Keratinocyte (primary cell): Measurements from ENCODE around the gene SREBF1. TPM values are rescaled to one million over a fixed set of nuclear protein-coding genes. Genes with fewer than 3 reads are reported as not detected.

ENCODE experiments used
- DNase-seq: peaks from one replicate; pipeline ENCODE4 v3.0.0-alpha.2; 2011; ENCODE audit warnings: low read depth, missing footprints, low spot score
- FAIRE-seq: peaks from 2 replicates; lab custom pipeline; 2011; peaks lifted over from hg19 to GRCh38; lab: Jason Lieb, UNC
- H2AFZ ChIP-seq: 2 replicates; pipeline ENCODE4 v1.6.0; 2012; ENCODE audit warnings: low read length, control low read depth, inconsistent platforms; ENCODE audit not compliant: control insufficient read depth
- H3K27ac ChIP-seq: 2 replicates; pipeline ENCODE4 v1.5.1; 2011; ENCODE audit warnings: low read length; ENCODE audit not compliant: control insufficient read depth, insufficient read depth
- H3K27me3 ChIP-seq: 3 replicates; pipeline ENCODE4 v1.6.0; 2011; ENCODE audit warnings: low read length; ENCODE audit not compliant: control insufficient read depth, insufficient read depth; ENCODE audit errors: extremely low read depth
- H3K36me3 ChIP-seq, 2 experiments: 2 replicates in 1 of 2; 3 replicates in 1 of 2; pipeline ENCODE4 v1.5.1; 2011; ENCODE audit warnings: low read length in 2 of 2, mild to moderate bottlenecking in 1 of 2; ENCODE audit not compliant: control insufficient read depth in 2 of 2, insufficient read depth in 2 of 2; ENCODE audit errors: extremely low read depth in 1 of 2
- H3K4me1 ChIP-seq: 3 replicates; pipeline ENCODE4 v1.5.1; 2011; ENCODE audit warnings: low read length; ENCODE audit not compliant: control insufficient read depth, insufficient read depth; ENCODE audit errors: extremely low read depth
- H3K4me2 ChIP-seq: 3 replicates; pipeline ENCODE4 v1.6.0; 2011; ENCODE audit warnings: low read depth, low read length; ENCODE audit not compliant: control insufficient read depth, insufficient read depth; ENCODE audit errors: extremely low read depth
- H3K4me3 ChIP-seq, 3 experiments: fragments of 200-600 bp in 1 of 3; sonication (generic) in 1 of 3; 2 replicates in 2 of 3; 3 replicates in 1 of 3; pipeline ENCODE4 v1.5.1; 2011 to 2016; ENCODE audit warnings: low read length in 3 of 3, mild to moderate bottlenecking in 3 of 3, control low read depth in 2 of 3, inconsistent platforms in 1 of 3, low read depth in 1 of 3, mixed read lengths in 1 of 3, mixed run types in 1 of 3, moderate library complexity in 1 of 3; ENCODE audit not compliant: control insufficient read depth in 2 of 3, insufficient read depth in 2 of 3; ENCODE audit errors: extremely low read depth in 1 of 3
- H3K79me2 ChIP-seq: 2 replicates; pipeline ENCODE4 v1.6.0; 2012; ENCODE audit warnings: low read length; ENCODE audit not compliant: control insufficient read depth, insufficient read depth
- H3K9ac ChIP-seq: 3 replicates; pipeline ENCODE4 v1.6.0; 2011; ENCODE audit warnings: low read length; ENCODE audit not compliant: control insufficient read depth, insufficient read depth; ENCODE audit errors: extremely low read depth
- H3K9me1 ChIP-seq: 3 replicates; pipeline ENCODE4 v1.6.0; 2011; ENCODE audit warnings: low read length; ENCODE audit not compliant: control insufficient read depth, insufficient read depth; ENCODE audit errors: extremely low read depth
- H3K9me3 ChIP-seq: 2 replicates; pipeline ENCODE4 v1.5.1; 2012; ENCODE audit warnings: low read depth, low read length; ENCODE audit not compliant: control insufficient read depth
- H4K20me1 ChIP-seq: 3 replicates; pipeline ENCODE4 v1.6.0; 2011; ENCODE audit warnings: low read length; ENCODE audit not compliant: control insufficient read depth, insufficient read depth; ENCODE audit errors: extremely low read depth
- CTCF ChIP-seq, 3 experiments: IDR thresholded peaks in 1 of 3; conservative IDR thresholded peaks in 1 of 3; optimal IDR thresholded peaks in 1 of 3; 2 replicates in 2 of 3; 3 replicates in 1 of 3; pipeline versions ENCODE3 to v1.5.1; 2011; ENCODE audit warnings: low read length in 3 of 3, mild to moderate bottlenecking in 3 of 3, moderate library complexity in 2 of 3, control low read depth in 1 of 3, inconsistent platforms in 1 of 3; ENCODE audit not compliant: insufficient read depth in 2 of 3; ENCODE audit errors: extremely low read depth in 1 of 3
- EZH2 ChIP-seq: IDR thresholded peaks from one replicate; pipeline ENCODE4 v1.6.1; 2012; ENCODE audit warnings: inconsistent platforms, mild to moderate bottlenecking, low read length, moderate library complexity
- dilution Hi-C: fragments of 300-500 bp; cut with MboI; formaldehyde crosslinking; loops from one replicate; pipeline ENCODE4 v1.7.0; 2020; ENCODE audit warnings: low sequenced_read_pairs; ENCODE audit not compliant: extremely low pct_ligation_motif_present
- polyA plus RNA-seq, 5 experiments: library from polyadenylated mRNA; depleted of rRNA in 3 of 5; stranded (reverse) in 3 of 5; stranded (forward) in 1 of 5; unstranded in 1 of 5; fragments of >200 nt; gene quantifications; 1 replicate in 1 of 5; 2 replicates in 3 of 5; 3 replicates in 1 of 5; pipeline versions ENCODE4 v1.2.1 to v1.2.3, GENCODE V29; 2011 to 2012; ENCODE audit warnings: missing spikeins in 2 of 5, low read depth in 1 of 5, low replicate concordance in 1 of 5

SREBF1 gene
- polyA plus RNA-seq, 1 donor (not counting 4 experiments of a cell fraction or from before 2014, with no cell fraction given): 51.7 TPM

- Histone ChIP-seq H3K4me3 (no peak overlapping the region), H3K4me1 (peaks cover 32% of the 10 kb centered on the region), H4K20me1 (no peaks in the 10 kb centered on the region), H3K36me3 (peaks cover 4 to 14% of the 10 kb centered on the region in 2 experiments), H3K27me3 (no peaks in the 10 kb centered on the region), H3K9ac (no peak overlapping the region), H3K9me3 (no peaks in the 10 kb centered on the region), H3K4me2 (peak overlapping the region; percentile 18), H3K79me2 (no peaks in the 10 kb centered on the region), H2AFZ (no peak overlapping the region), H3K27ac (peak overlapping the region; percentile 32), H3K9me1 (no peaks in the 10 kb centered on the region)
- DNase-seq (no peak), FAIRE-seq (peak; percentile 36)
- dilution Hi-C loops: no loop called here
- TF ChIP-seq EZH2 (no peak), CTCF (optimal IDR thresholded peaks at IDR 0.05 in 1 of 3, IDR thresholded peaks at IDR 0.05 in 1 of 3, conservative IDR thresholded peaks at IDR 0.05 in 1 of 3; ENCODE audit: extremely low read depth in 1 of 3, insufficient read depth in 2 of 3, low read length in 3 of 3) (no peak)
Observed at GRCh38 chr17:17853811-17854447, 17.1 kb upstream of the SREBF1 start.

- Histone ChIP-seq H2AFZ (no peak overlapping the region), H4K20me1 (no peaks in the 10 kb centered on the region), H3K4me2 (no peak overlapping the region), H3K9me3 (no peaks in the 10 kb centered on the region), H3K4me3 (no peak overlapping the region), H3K9ac (no peak overlapping the region), H3K79me2 (no peaks in the 10 kb centered on the region), H3K9me1 (no peaks in the 10 kb centered on the region), H3K27me3 (no peaks in the 10 kb centered on the region), H3K36me3 (peaks cover 4 to 14% of the 10 kb centered on the region in 2 experiments), H3K4me1 (peaks cover 32% of the 10 kb centered on the region), H3K27ac (no peak overlapping the region)
- TF ChIP-seq CTCF (optimal IDR thresholded peaks at IDR 0.05 in 1 of 3, IDR thresholded peaks at IDR 0.05 in 1 of 3, conservative IDR thresholded peaks at IDR 0.05 in 1 of 3; ENCODE audit: extremely low read depth in 1 of 3, insufficient read depth in 2 of 3, low read length in 3 of 3) (no peak), EZH2 (no peak)
- dilution Hi-C loops: no loop called here
- FAIRE-seq (no peak), DNase-seq (no peak)
Observed at GRCh38 chr17:17852930-17853329, 16.1 kb upstream of the SREBF1 start.
